ENCODE data around the gene HADHB.
"Not testable (repeated sequence)": the region's sequence is repeated elsewhere in the genome, so short reads cannot be mapped to it uniquely, and the experiment has no call there.

The HADHB gene

GRCh38 chr2:26298286-26298637 lies 53.5 kb downstream of the HADHB start:
- DNase-seq, result no peak

GRCh38 chr2:26298638-26299393 lies 54.1 kb downstream of the HADHB start:
- DNase-seq, result peak; percentile 36 to 66 (median 54)

GRCh38 chr2:26299471-26300101 lies 54.8 kb downstream of the HADHB start:
- DNase-seq, result peak in 4 of 6 experiments; percentile 2 to 77 (median 58)

- peak in 2 of 6 experiments; percentile 59 to 61 for DNase-seq
These were observed 55.6 kb downstream of the HADHB start for GRCh38 chr2:26300234-26300925.

- no peak for DNase-seq
These were observed 58.1 kb downstream of the HADHB start for GRCh38 chr2:26302846-26303245.

- DNase-seq, result not testable (repeated sequence)
These were observed 60.4 kb downstream of the HADHB start for GRCh38 chr2:26305094-26305493.

- DNase-seq, result no peak
These were observed 60.8 kb downstream of the HADHB start for GRCh38 chr2:26305540-26305939.

GRCh38 chr2:26309921-26310320 lies 65.2 kb downstream of the HADHB start:
- DNase-seq, result no peak

GRCh38 chr2:26312471-26312870 lies 67.7 kb downstream of the HADHB start:
- no peak for DNase-seq

- DNase-seq, result no peak
These were observed 68.7 kb downstream of the HADHB start for GRCh38 chr2:26313446-26313845.

GRCh38 chr2:26314243-26314642 lies 69.5 kb downstream of the HADHB start:
- DNase-seq, result no peak

- no peak for DNase-seq
These were observed 71.3 kb downstream of the HADHB start for GRCh38 chr2:26316041-26316440.

GRCh38 chr2:26316845-26317244 lies 72.1 kb downstream of the HADHB start:
- DNase-seq, result no peak

- no peak for DNase-seq
These were observed 72.8 kb downstream of the HADHB start for GRCh38 chr2:26317377-26318105.

- DNase-seq, result no peak
These were observed 74.2 kb downstream of the HADHB start for GRCh38 chr2:26318950-26319349.

- DNase-seq, result not testable (repeated sequence)
These were observed 79.7 kb downstream of the HADHB start for GRCh38 chr2:26324479-26324878.

GRCh38 chr2:26324903-26325302 lies 80.2 kb downstream of the HADHB start:
- no peak for DNase-seq

GRCh38 chr2:26325851-26326250 lies 81.1 kb downstream of the HADHB start:
- DNase-seq, result no peak

GRCh38 chr2:26326514-26326913 lies 81.8 kb downstream of the HADHB start:
- no peak for DNase-seq

GRCh38 chr2:26327291-26328272 lies 82.8 kb downstream of the HADHB start:
- no peak for DNase-seq

- not testable (repeated sequence) for DNase-seq
These were observed 84.3 kb downstream of the HADHB start for GRCh38 chr2:26329083-26329482.

GRCh38 chr2:26330114-26330549 lies 85.4 kb downstream of the HADHB start:
- peak; percentile 47 to 79 (median 69) for DNase-seq
